Germinal center (tissue), 1 donor: Measurements from ENCODE around the gene MRC2.
"Not testable (repeated sequence)": the region's sequence is repeated elsewhere in the genome, so short reads cannot be mapped to it uniquely, and the experiment has no call there.

Experiments used
- DNase-seq: peaks from one replicate; pipeline ENCODE4 v3.0.0; 2012; ENCODE audit warnings: mixed read lengths, low spot score

Gene MRC2

DNA sequence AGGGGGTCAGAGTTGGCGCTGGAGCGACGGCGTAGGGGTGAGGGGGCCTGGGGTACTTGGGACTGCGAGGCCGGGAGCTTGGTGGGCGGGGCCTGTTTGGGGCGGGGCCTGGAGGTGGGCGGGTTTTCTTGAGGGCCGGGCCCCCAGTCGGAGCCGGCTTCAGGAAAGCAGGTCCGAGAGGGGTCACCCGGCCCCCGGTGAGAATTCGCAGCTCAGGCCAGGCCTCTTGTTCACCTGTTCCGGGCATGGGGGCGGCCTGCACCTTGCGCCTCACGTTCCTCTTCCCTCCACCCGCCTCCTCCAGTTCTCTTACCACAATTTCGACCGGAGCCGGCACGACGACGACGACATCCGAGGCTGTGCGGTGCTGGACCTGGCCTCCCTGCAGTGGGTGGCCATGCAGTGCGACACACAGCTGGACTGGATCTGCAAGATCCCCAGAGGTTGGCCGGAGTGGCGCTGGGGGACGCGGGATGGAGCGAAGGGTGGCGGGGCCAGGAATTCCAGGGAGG lies 52.5 kb downstream of the MRC2 start:
- DNase-seq, result no peak

DNA sequence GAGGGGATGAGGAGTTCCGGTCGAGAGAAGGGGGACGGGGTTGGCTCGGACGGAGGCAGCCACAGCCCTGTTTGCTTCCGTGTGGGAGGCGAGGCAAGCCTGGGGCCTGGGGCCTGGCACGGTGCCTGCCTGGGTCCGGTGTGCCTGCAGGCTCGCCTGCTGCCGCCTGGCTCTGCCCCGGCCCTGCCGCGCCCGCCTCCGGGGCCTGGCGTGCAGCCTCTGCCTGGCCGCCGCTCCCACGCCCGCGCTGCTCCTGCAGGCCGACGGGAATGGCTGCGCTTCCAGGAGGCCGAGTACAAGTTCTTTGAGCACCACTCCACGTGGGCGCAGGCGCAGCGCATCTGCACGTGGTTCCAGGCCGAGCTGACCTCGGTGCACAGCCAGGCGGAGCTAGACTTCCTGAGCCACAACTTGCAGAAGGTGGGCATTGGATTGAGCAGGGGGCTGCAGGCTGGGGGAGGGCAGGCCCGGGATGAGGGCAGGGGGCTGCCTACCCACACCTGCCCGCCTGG lies 53.1 kb downstream of the MRC2 start:
- DNase-seq, result no peak

DNA sequence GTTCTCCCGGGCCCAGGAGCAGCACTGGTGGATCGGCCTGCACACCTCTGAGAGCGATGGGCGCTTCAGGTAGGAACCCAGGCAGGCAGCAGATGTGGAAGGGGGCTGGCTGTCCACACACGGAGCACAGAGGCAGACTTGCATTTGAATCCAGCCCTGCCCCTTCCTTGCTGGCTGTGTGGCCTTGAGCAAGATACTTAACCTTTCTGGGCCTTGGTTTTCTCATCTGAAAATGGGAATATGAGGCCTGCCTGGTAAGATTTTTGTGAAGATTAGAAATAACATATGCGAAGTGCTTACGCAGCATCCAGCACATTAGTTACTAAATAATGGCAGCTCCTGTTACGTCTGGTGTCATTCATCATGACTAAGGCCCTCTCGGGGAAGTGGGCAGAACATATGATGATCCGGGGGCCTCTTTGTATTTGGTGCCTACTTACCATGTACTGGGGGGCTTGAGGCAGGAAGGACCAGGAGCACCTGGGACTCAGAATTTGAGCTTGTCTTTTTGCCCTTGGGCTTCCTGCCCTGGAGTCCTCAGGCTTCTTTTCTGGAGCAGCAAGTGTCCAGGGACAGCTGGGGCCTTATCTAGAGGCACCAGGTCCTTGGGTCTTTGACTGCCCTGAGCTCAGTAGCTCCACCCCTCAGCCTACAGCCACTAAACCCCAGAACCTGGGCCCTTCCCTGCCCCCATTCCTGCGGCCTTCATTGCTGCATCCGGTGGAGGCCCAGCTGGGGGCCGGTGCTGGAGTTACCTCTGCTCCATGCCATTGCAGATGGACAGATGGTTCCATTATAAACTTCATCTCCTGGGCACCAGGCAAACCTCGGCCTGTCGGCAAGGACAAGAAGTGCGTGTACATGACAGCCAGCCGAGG lies 53.8 kb downstream of the MRC2 start:
- no peak for DNase-seq

DNA sequence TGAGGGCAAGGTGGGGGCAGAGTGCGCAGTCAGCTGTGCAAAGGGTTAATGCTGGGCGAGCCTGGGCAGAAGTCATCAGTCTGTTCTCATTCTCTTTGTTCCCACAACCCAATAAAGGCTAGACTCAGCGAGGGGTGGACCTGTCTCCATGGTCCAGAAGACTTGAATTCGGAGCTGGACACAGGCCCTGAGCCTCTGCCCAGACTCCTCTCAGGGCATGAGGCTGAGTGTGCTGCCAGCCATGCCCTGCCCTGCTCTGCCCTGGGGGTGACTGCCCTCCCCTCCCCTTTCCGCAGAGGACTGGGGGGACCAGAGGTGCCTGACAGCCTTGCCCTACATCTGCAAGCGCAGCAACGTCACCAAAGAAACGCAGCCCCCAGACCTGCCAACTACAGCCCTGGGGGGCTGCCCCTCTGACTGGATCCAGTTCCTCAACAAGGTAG lies 54.5 kb downstream of the MRC2 start:
- DNase-seq, result no peak

DNA sequence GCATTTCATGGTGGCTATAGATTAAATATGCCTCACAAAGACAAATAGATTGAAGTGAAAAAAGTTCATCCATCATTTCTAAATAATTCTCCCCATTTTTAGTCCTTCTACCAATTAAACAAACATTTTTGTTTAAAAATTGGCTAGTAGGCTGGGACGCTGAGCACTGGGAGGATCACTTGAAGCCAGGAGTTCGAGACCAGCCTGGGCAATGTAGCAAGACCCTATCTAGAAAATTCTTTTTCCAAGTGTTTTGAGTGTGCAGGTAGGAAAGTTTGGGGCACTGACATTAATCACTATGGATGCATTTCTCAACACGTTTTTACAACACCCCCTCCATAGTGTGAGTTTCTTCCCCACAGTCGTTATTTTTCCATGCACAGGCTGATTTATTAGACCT lies 56.7 kb downstream of the MRC2 start:
- no peak for DNase-seq

DNA sequence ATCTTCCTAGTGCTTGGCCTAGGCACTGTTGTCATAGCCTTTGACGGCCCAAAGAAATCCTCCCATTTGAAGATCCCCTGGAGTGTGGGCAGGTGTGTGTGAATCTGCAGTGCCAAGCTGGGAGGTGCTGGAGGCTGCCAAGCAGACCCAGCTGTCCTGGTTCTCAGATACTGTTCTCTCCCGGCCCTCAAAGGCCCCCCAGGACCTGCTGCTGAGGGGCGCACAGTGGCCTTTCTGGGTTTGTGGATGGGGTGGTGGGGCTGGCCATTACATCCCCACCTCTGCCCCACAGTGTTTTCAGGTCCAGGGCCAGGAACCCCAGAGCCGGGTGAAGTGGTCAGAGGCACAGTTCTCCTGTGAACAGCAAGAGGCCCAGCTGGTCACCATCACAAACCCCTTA lies 60.5 kb downstream of the MRC2 start:
- DNase-seq, result no peak

DNA sequence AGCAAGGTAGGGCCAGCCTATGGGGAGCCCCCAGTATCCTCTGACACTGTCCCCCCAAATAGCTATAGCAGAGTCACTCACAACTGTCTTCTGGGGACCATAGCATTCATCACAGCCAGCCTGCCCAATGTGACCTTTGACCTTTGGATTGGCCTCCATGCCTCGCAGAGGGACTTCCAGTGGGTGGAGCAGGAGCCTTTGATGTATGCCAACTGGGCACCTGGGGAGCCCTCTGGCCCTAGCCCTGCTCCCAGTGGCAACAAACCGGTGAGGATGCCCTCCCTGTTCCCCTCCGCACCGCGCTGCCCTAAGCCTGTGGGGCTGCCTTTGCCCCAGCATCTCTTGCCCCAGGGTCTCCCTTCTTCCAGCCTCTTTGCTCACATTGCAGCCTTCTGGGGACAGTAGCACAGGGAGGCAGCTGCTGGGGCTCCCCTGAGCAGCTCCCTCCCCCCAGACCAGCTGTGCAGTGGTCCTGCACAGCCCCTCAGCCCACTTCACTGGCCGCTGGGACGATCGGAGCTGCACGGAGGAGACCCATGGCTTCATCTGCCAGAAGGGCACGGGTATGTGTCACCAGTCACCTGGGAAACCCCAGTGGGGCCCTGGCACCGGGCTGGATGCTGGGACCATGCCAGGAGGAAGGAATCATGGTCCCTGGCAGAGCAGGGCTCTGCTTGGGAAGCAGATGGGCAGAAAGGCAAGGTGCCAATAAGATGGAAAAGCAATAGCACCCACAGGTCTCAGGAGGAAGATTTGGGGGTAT lies 61.1 kb downstream of the MRC2 start:
- DNase-seq, result no peak

DNA sequence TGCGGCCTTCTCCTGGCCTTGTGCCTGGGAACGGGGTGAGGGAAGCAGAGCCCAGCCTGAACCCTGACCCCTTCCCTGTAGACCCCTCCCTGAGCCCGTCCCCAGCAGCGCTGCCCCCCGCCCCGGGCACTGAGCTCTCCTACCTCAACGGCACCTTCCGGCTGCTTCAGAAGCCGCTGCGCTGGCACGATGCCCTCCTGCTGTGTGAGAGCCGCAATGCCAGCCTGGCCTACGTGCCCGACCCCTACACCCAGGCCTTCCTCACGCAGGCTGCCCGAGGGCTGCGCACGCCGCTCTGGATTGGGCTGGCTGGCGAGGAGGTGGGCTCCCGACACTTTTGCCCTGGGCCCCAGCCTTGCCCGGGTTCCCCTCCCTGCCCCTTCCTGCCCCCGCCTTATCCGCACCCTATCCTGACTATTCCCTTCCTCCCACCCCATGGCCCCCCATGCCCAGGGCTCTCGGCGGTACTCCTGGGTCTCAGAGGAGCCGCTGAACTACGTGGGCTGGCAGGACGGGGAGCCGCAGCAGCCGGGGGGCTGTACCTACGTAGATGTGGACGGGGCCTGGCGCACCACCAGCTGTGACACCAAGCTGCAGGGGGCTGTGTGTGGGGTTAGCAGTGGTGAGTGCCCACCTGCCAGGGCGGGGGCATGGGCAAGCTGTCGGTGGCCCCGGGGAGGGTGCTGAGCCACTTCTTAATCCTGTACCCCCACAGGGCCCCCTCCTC lies 62.1 kb downstream of the MRC2 start:
- no peak for DNase-seq

DNA sequence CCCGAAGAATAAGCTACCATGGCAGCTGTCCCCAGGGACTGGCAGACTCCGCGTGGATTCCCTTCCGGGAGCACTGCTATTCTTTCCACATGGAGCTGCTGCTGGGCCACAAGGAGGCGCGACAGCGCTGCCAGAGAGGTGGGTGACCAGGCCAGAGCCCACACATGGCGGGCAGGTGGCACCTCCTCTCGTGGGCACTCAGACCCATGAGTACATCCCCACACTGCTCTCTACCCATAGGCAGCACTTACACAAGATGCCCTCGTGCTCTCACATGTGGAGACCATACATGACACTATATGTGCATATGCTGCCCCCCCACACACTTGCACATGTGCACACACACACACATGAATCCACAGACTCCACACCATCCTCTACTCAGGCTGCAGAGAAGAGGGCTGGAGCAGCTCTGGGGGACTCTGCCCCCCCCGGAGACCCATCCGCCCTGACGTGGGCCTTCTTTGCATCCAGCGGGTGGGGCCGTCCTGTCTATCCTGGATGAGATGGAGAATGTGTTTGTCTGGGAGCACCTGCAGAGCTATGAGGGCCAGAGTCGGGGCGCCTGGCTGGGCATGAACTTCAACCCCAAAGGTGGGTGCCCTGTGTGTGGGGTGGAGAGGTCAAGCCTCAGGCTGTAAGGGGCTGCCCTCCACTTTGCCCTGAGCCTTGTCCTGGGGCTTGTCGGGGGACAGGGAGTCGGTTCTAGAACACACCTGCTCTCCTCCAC lies 62.9 kb downstream of the MRC2 start:
- DNase-seq, result no peak

DNA sequence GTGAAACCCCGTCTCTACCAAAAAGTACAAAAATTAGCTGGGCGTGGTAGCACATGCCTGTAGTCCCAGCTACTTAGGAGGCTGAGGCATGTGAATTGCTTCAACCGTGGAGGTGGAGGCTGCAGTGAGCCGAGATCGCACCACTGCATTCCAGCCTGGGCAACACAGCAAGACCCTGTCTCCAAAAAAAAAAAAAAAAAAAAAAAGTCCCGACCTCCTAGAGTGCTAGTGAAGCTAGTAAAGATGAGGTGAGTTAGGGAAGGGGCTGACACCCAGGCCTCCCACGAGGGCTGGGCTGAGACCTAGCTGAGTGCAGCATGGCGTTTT lies 64.1 kb downstream of the MRC2 start:
- DNase-seq, result not testable (repeated sequence)

DNA sequence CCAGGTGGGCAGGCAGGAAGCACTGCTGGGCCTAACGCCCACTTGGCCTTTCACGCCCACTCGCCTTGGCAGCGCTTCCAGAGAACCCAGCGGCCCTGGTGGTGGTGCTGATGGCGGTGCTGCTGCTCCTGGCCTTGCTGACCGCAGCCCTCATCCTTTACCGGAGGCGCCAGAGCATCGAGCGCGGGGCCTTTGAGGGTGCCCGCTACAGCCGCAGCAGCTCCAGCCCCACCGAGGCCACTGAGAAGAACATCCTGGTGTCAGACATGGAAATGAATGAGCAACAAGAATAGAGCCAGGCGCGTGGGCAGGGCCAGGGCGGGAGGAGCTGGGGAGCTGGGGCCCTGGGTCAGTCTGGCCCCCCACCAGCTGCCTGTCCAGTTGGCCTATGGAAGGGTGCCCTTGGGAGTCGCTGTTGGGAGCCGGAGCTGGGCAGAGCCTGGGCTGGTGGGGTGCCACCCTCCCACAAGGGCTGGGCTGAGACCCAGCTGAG lies 64.7 kb downstream of the MRC2 start:
- DNase-seq, result no peak

DNA sequence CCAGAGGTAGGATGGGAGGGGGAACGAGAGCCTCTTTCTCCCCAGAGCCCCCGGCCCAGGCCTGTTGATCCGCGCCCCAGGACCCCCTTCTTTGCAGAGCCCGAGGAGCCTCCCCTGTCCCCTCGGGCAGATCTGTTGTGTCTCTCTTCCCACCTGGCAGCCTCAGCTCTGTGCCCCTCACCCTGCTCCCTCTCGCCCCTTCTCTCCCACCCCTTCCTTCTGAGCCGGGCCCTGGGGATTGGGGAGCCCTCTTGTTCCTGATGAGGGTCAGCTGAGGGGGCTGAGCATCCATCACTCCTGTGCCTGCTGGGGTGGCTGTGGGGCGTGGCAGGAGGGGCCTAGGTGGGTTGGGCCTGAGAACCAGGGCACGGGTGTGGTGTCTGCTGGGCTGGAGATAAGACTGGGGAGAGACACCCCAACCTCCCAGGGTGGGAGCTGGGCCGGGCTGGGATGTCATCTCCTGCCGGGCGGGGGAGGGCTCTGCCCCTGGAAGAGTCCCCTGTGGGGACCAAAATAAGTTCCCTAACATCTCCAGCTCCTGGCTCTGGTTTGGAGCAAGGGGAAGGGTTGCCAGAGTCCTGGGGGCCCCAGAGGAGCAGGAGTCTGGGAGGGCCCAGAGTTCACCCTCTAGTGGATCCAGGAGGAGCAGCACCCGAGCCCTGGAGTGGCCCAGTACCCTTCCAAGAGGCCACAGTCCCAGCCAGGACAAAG lies 65.4 kb downstream of the MRC2 start:
- no peak for DNase-seq

DNA sequence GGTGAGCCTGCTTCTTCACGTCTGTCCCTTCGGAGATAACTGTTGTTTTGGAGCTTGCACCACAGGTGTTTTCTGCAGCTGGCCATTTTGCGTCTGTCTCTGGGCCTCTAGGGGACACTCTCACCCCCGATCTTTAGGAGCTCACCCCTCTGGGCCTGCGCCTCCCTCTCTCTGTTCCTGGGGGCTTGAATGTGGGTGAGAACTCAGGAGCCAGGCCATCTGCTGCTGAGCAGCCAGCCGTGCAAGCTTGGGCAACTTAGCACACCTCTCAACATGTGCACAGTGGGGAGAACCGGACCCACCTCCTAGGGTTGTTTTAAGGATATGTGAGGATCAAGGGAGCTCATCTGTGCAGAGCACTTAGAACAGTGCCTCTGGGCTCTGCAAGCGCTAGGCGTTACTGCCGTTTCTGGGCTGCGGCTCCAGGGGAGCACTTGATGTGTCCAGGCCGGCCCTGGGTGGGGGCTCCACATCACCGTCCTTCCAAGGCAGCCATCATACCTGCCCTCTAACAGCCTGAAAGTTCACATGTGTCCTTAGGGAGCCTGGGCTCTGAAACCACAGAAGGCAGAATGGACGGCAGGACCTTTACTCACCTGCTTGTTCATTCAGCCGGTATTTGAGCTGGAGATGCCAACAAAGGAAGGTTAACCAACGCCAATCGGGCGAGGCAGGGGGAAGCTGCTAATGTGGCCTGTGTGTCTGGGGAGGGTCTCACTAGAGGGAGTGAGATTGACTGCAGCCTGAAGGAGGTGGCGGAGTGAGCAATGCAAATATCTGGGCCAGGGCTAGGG lies 66.3 kb downstream of the MRC2 start:
- no peak for DNase-seq

DNA sequence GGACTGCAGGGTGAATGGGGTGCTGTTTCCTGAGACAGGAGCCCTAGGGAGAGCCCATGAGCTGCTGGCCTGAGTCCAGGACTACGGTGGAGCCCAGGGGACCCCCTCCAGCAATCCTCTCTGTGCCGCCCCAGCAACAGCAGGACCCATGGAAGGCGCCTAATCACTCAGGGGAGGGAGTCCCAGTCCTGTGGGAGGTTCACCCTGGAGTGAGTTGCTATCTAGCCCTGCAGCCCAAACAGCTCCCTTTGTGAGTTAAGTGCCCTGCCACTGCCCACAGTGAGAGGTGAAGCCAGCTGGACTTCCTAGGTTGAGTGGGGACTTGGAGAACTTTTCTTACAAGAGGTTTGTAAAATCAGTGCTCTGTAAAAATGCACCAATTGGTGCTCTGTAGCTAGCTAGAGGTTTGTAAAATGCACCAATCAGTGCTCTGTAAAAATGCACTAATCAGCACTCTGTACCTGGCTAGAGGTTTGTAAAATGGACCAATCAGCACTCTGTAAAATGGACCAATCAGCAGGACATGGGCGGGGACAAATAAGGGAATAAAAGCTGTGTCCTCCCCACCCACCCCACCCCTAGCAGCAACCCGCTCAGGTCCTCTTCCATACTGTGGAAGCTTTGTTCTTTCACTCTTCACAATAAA lies 67.7 kb downstream of the MRC2 start:
- DNase-seq, result not testable (repeated sequence)

DNA sequence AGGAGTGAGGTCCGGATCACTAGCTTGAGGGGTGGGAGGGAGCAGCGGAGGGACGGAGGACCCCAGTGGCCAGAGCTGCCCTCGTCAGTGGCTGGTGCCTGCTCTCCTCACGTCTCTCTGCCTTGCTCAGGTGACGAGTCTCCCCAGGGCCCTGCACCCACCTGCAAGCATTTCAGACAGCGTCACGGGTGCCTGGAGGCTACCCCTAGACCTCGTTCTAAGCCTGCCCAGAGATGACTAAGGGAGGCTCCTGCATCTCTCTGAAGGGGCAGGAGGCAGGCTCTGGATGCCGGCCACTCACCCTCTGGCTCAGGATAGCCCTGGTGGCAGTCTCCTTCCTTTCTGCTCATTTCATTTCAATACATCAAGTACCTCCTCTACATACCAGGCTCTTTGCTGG lies 68.8 kb downstream of the MRC2 start:
- no peak for DNase-seq

DNA sequence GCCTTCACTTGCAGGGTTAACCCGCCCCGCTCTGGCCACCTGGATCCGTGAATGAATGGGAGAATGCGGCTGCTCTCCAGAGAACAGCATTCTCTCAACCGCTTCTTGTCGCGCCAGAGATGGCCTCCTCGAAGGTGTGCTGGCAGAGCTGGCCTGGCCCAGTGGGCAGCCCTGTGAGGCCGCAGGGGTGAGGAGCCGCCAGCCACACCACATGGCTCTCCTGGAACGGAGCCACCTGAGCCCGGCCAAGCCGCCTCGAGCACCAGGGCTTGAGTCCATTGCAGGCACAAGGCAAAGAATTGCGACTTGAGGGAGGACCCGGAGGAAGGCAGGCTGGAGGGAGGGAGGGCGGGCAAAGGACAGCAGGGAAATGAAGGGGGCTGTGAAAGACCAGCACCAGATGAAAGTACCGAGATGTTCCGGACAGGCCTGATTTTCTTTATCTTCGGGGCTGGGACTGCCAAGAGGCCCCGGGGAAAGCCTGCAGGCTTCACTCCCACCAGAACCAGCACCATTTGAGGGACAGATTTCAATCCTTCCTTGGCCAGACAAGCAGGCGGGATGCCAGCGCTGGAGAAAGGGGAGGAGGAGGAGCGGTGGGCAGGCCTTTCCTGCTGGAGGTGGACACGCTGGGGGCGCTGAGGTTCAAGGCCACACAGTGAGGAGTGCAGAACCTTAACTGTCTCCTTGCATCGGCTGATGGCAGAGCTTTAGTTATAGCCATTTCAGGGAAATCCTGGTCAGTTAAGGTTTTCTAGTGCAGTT lies 69.4 kb downstream of the MRC2 start:
- DNase-seq, result no peak

DNA sequence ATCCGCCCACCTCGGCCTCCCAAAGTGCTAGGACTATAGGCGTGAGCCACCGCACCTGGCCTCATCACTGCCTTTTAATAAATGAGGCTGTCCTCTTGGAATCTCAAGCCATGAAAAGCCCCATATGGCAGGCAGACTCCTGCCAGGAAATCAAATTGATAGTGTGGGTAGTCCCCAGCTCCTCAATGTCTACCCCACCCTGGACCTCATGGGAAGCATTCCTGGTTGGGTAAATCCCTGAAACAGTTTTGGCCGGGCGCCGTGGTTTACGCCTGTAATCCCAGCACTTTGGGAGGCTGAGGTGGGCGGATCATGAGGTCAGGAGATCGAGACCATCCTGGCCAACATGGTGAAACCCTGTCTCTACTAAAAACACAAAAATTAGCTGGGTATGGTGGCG lies 71.0 kb downstream of the MRC2 start:
- DNase-seq, result not testable (repeated sequence)

DNA sequence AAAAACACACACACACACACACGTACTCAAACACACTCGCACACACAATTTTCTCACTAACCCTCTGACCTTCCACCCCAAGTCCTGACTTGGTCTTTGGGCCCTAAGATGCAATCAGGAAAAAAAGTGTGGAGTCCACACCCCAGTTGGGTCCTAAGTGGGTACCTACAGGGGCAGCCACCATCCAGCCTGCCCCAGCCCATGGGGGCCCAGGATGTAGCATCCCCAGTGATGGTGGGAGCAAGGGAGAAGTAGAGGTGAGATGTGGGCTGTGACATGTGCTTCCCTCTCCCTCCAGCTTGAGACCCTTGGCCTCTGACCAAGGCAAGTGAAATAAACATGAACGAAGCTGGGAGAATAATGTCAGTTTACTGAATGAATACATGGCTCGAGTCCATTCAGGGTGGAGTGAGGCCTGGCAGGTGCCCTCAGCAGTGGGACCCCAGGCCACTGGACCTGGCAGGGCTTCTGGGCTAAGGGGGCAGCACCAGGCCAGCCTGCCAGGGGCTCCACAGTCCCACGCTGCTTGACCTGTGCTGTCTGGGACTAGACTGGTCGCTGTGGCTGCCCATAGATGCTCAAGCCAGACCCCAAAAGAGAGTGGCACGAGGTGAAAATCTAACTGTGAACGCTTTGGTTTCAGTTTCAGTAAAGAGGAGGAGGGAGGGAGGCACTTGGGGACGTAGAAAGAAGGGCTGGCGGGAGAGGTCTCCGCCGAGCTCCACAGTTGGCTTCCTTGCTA lies 73.7 kb downstream of the MRC2 start:
- no peak for DNase-seq
